OCI-LY7 (cell line): ENCODE measurements around the gene DMAC2.

Experiments used
- EZH2phosphoT487 ChIP-seq: fragments of 200-600 bp; sonication (generic); IDR thresholded peaks from 2 replicates; pipeline ENCODE4 v1.6.1; 2018; ENCODE audit warnings: low read depth, borderline replicate concordance, mild to moderate bottlenecking, mixed run types, antibody characterized with exemption, low read length, moderate library complexity, mixed read lengths
- TF ChIP-seq, protein P1 (sequence below): fragments of 200-600 bp; sonication (generic); conservative IDR thresholded peaks from 2 replicates; pipeline ENCODE4 v1.5.1; 2014; ENCODE audit warnings: mild to moderate bottlenecking, antibody characterized with exemption, low read length, moderate library complexity, mixed read lengths

DNA sequence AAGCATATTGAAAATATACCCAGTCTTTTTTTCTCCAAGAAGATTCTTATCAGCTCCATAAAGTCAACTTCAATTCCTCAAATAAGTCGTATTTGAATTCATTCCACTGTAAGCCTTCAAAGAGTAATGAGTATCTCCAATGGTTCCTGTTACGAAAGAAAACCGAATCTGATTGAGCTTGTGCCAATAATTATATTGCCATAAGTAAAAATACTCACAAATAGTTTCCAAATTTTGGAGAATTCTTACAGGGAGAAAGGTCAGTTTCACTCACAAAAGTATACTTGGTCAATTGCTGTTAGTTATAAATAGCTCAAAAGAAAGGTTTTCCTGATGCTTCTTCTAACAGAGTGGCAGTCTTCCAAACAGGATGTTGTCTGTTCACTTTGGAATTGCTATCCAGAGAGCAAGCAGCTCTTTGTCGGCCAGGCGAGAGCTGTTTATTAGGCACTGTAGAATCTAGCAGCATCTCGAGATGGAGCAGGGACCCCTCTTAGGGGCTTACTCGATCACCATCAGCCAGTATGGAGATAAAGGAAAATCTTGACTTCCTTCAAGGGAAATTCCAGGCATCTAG, 16.7 kb upstream of the DMAC2 start:
- TF ChIP-seq, protein P1, sequence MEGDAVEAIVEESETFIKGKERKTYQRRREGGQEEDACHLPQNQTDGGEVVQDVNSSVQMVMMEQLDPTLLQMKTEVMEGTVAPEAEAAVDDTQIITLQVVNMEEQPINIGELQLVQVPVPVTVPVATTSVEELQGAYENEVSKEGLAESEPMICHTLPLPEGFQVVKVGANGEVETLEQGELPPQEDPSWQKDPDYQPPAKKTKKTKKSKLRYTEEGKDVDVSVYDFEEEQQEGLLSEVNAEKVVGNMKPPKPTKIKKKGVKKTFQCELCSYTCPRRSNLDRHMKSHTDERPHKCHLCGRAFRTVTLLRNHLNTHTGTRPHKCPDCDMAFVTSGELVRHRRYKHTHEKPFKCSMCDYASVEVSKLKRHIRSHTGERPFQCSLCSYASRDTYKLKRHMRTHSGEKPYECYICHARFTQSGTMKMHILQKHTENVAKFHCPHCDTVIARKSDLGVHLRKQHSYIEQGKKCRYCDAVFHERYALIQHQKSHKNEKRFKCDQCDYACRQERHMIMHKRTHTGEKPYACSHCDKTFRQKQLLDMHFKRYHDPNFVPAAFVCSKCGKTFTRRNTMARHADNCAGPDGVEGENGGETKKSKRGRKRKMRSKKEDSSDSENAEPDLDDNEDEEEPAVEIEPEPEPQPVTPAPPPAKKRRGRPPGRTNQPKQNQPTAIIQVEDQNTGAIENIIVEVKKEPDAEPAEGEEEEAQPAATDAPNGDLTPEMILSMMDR, result no peak
- no peak for TF ChIP-seq EZH2phosphoT487
